SK-N-MC (cell line): ENCODE results near the gene ASCC3.

Source experiments
- EZH2 ChIP-seq: fragments of 200-600 bp; sonication (generic); IDR thresholded peaks from one replicate; pipeline ENCODE4 v1.6.1; 2017; ENCODE audit warnings: antibody characterized with exemption
- POLR2AphosphoS5 ChIP-seq: IDR thresholded peaks from 2 replicates; pipeline ENCODE4 v1.6.1; 2012; ENCODE audit warnings: mild to moderate bottlenecking, low read depth, low read length, borderline replicate concordance

- TF ChIP-seq POLR2AphosphoS5 (no peak), EZH2 (no peak)
Measured at GRCh38 chr6:100482698-100483097, 398.4 kb downstream of the ASCC3 start.
